ACC112 (cell line): ENCODE results near the gene HIP1.
"Not testable (repeated sequence)": the region's sequence is repeated elsewhere in the genome, so short reads cannot be mapped to it uniquely, and the experiment has no call there.

Experiments used
- H2AFZ ChIP-seq: fragments of 200-600 bp; sonication (generic); one replicate; pipeline ENCODE4 v1.6.0; 2017; ENCODE audit warnings: antibody characterized with exemption, low read length; ENCODE audit not compliant: unreplicated experiment
- H3K27ac ChIP-seq: fragments of 200-600 bp; sonication (generic); 2 replicates; pipeline ENCODE4 v1.5.1; 2014; ENCODE audit warnings: low read depth, mild to moderate bottlenecking, antibody characterized with exemption, low read length, moderate library complexity
- H3K27me3 ChIP-seq: fragments of 200-600 bp; sonication (generic); 2 replicates; pipeline ENCODE4 v1.6.1; 2014; ENCODE audit warnings: mild to moderate bottlenecking, antibody characterized with exemption, low read length, moderate library complexity, mixed read lengths; ENCODE audit not compliant: insufficient read depth
- H3K36me3 ChIP-seq: fragments of 200-600 bp; sonication (generic); 2 replicates; pipeline ENCODE4 v1.6.1; 2016; ENCODE audit warnings: mild to moderate bottlenecking, antibody characterized with exemption, low read length, moderate library complexity, mixed read lengths; ENCODE audit not compliant: insufficient read depth
- H3K4me1 ChIP-seq: fragments of 200-600 bp; sonication (generic); one replicate; pipeline ENCODE4 v1.6.1; 2016; ENCODE audit warnings: low read length, mixed read lengths; ENCODE audit not compliant: insufficient read depth, unreplicated experiment, control insufficient read depth
- H3K4me3 ChIP-seq: fragments of 200-600 bp; sonication (generic); 2 replicates; pipeline ENCODE4 v1.5.1; 2014; ENCODE audit warnings: mild to moderate bottlenecking, low read depth, low read length
- H3K79me2 ChIP-seq: fragments of 200-600 bp; sonication (generic); one replicate; pipeline ENCODE4 v1.6.0; 2016; ENCODE audit warnings: low read length; ENCODE audit not compliant: control insufficient read depth, unreplicated experiment, insufficient read depth

HIP1 gene

GRCh38 chr7:75571209-75571608 is 167.5 kb downstream of the HIP1 start:
- H2AFZ ChIP-seq = no peak overlapping the region
- H3K27ac ChIP-seq = no peak overlapping the region
- no peaks in the 10 kb centered on the region for H3K4me1 ChIP-seq
- H3K4me3 ChIP-seq = no peak overlapping the region
- H3K79me2 ChIP-seq = no peaks in the 10 kb centered on the region
- H3K27me3 ChIP-seq = no peaks in the 10 kb centered on the region
- H3K36me3 ChIP-seq = no peaks in the 10 kb centered on the region

GRCh38 chr7:75569629-75570282 is 169.0 kb downstream of the HIP1 start:
- not testable (repeated sequence) for H3K27ac ChIP-seq, H3K79me2 ChIP-seq, H3K4me3 ChIP-seq, H2AFZ ChIP-seq, H3K36me3 ChIP-seq, H3K27me3 ChIP-seq
- peaks cover 13% of the 10 kb centered on the region for H3K4me1 ChIP-seq

GRCh38 chr7:75567948-75568595 is 170.7 kb downstream of the HIP1 start:
- Histone ChIP-seq H3K4me3 (no peak overlapping the region), H3K36me3 (peaks cover 5% of the 10 kb centered on the region; the same call in 1 of the 2 replicates), H2AFZ (no peak overlapping the region), H3K4me1 (peaks cover 16% of the 10 kb centered on the region), H3K27ac (no peak overlapping the region), H3K79me2 (no peaks in the 10 kb centered on the region), H3K27me3 (no peaks in the 10 kb centered on the region)

GRCh38 chr7:75565132-75565837 is 173.5 kb downstream of the HIP1 start:
- H3K36me3 ChIP-seq = peaks cover 15% of the 10 kb centered on the region
- H3K79me2 ChIP-seq = no peaks in the 10 kb centered on the region
- no peak overlapping the region for H3K4me3 ChIP-seq
- H3K27me3 ChIP-seq = no peaks in the 10 kb centered on the region
- peak overlapping the region; percentile 5 for H2AFZ ChIP-seq
- peaks cover 16% of the 10 kb centered on the region for H3K4me1 ChIP-seq
- H3K27ac ChIP-seq = peak overlapping the region; percentile 56

- no peak overlapping the region for H3K27ac ChIP-seq
- H3K4me3 ChIP-seq = no peak overlapping the region
- peaks cover 15% of the 10 kb centered on the region for H3K36me3 ChIP-seq
- H3K27me3 ChIP-seq = no peaks in the 10 kb centered on the region
- no peaks in the 10 kb centered on the region for H3K79me2 ChIP-seq
- H2AFZ ChIP-seq = no peak overlapping the region
- peaks cover 16% of the 10 kb centered on the region for H3K4me1 ChIP-seq
These were observed 175.6 kb downstream of the HIP1 start for GRCh38 chr7:75563171-75563570.

GRCh38 chr7:75559976-75560365 is 178.8 kb downstream of the HIP1 start:
- Histone ChIP-seq H3K4me3 (no peak overlapping the region), H2AFZ (no peak overlapping the region), H3K27me3 (no peaks in the 10 kb centered on the region), H3K4me1 (peaks cover 5% of the 10 kb centered on the region), H3K36me3 (peaks cover 15% of the 10 kb centered on the region), H3K27ac (no peak overlapping the region), H3K79me2 (no peaks in the 10 kb centered on the region)

GRCh38 chr7:75559355-75559975 is 179.3 kb downstream of the HIP1 start:
- Histone ChIP-seq H3K36me3 (peaks cover 15% of the 10 kb centered on the region), H3K27ac (no peak overlapping the region), H3K79me2 (no peaks in the 10 kb centered on the region), H2AFZ (no peak overlapping the region), H3K4me3 (no peak overlapping the region), H3K4me1 (no peaks in the 10 kb centered on the region), H3K27me3 (no peaks in the 10 kb centered on the region)

- not testable (repeated sequence) for H3K79me2 ChIP-seq, H3K36me3 ChIP-seq, H3K4me3 ChIP-seq, H3K27ac ChIP-seq, H3K4me1 ChIP-seq, H2AFZ ChIP-seq, H3K27me3 ChIP-seq
These were observed 181.9 kb downstream of the HIP1 start for GRCh38 chr7:75556835-75557234.

GRCh38 chr7:75555736-75556135 is 183.0 kb downstream of the HIP1 start:
- no peaks in the 10 kb centered on the region for H3K36me3 ChIP-seq
- H2AFZ ChIP-seq = no peak overlapping the region
- H3K79me2 ChIP-seq = no peaks in the 10 kb centered on the region
- H3K4me3 ChIP-seq = no peak overlapping the region
- H3K27ac ChIP-seq = no peak overlapping the region
- no peaks in the 10 kb centered on the region for H3K4me1 ChIP-seq
- H3K27me3 ChIP-seq = no peaks in the 10 kb centered on the region

- H3K4me3 ChIP-seq = no peak overlapping the region
- no peaks in the 10 kb centered on the region for H3K4me1 ChIP-seq
- no peaks in the 10 kb centered on the region for H3K27me3 ChIP-seq
- no peak overlapping the region for H2AFZ ChIP-seq
- no peak overlapping the region for H3K27ac ChIP-seq
- no peaks in the 10 kb centered on the region for H3K79me2 ChIP-seq
- H3K36me3 ChIP-seq = no peaks in the 10 kb centered on the region; the same call in 1 of the 2 replicates
These were observed 192.3 kb downstream of the HIP1 start for GRCh38 chr7:75546237-75547015.
